WTC11 (cell line): ENCODE results near the gene SLC25A25.

Experiments used
- CREB1 ChIP-seq: sonication (generic); formaldehyde crosslinking; IDR thresholded peaks from 2 replicates; pipeline ENCODE4 v1.8.0; 2023; ENCODE audit warnings: mild to moderate bottlenecking, missing genetic modification reagents
- JAZF1 ChIP-seq: fragments of 250-450 bp; sonication (Bioruptor Pico); IDR thresholded peaks from 2 replicates; pipeline ENCODE4 v1.9.0; 2021; ENCODE audit warnings: moderate library complexity, mild to moderate bottlenecking, inconsistent platforms
- RORB ChIP-seq: fragments of 250-450 bp; sonication (Bioruptor Pico); IDR thresholded peaks from 2 replicates; pipeline ENCODE4 v1.9.0; 2021; ENCODE audit warnings: mild to moderate bottlenecking
- ZNF416 ChIP-seq: fragments of 250-450 bp; sonication (Bioruptor Pico); IDR thresholded peaks from 2 replicates; pipeline ENCODE4 v1.9.0; 2021; ENCODE audit warnings: mild to moderate bottlenecking, inconsistent platforms
- TF ChIP-seq, protein P1 (sequence below): sonication (generic); formaldehyde crosslinking; IDR thresholded peaks from 2 replicates; pipeline ENCODE4 v1.8.0; 2022; ENCODE audit warnings: mild to moderate bottlenecking, missing genetic modification reagents
- TF ChIP-seq, protein P2 (sequence below): fragments of 200-600 bp; IDR thresholded peaks from 2 replicates; pipeline ENCODE4 v1.8.0; 2022; ENCODE audit warnings: antibody characterized with exemption
- TF ChIP-seq, protein P3 (sequence below): sonication (generic); formaldehyde crosslinking; IDR thresholded peaks from 2 replicates; pipeline ENCODE4 v1.8.1; 2022; ENCODE audit warnings: low read depth, mild to moderate bottlenecking, moderate library complexity, missing genetic modification reagents, borderline replicate concordance
- TF ChIP-seq, protein P4 (sequence below): sonication (generic); formaldehyde crosslinking; IDR thresholded peaks from 2 replicates; pipeline ENCODE4 v1.8.1; 2022; ENCODE audit warnings: low read depth, missing genetic modification reagents, borderline replicate concordance

DNA sequence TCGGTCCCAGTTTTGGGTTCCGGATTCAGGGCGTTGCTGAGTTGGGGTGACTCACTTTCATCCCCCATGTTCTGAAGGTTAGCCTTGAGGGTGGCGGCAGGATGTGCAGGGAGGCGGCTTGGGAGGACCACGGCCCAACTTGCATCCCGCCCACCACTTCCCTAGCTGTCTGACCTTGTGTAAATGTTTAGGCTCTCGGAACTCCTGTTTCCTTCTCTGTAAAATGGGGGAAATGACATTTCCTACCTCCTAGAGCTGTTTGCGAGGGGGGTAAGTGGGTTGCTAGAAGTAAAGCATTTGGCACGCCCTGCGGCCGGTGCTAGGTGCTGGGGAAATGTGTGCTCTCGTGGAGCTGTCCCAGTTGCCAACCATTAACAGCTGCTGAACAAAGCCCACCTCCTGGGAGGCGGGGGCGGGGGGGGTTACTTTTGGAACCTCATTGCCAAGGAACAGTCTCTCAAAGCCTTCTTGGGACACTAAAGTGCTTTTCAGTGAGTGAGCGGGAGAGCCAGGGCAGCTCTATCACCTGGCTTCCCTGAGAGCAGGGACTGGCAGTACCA lies 32.0 kb downstream of the SLC25A25 start:
- TF ChIP-seq, protein P1, sequence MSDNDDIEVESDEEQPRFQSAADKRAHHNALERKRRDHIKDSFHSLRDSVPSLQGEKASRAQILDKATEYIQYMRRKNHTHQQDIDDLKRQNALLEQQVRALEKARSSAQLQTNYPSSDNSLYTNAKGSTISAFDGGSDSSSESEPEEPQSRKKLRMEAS (CRISPR knock-in tag), result no peak
- TF ChIP-seq, protein P2, sequence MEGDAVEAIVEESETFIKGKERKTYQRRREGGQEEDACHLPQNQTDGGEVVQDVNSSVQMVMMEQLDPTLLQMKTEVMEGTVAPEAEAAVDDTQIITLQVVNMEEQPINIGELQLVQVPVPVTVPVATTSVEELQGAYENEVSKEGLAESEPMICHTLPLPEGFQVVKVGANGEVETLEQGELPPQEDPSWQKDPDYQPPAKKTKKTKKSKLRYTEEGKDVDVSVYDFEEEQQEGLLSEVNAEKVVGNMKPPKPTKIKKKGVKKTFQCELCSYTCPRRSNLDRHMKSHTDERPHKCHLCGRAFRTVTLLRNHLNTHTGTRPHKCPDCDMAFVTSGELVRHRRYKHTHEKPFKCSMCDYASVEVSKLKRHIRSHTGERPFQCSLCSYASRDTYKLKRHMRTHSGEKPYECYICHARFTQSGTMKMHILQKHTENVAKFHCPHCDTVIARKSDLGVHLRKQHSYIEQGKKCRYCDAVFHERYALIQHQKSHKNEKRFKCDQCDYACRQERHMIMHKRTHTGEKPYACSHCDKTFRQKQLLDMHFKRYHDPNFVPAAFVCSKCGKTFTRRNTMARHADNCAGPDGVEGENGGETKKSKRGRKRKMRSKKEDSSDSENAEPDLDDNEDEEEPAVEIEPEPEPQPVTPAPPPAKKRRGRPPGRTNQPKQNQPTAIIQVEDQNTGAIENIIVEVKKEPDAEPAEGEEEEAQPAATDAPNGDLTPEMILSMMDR, result no peak
- TF ChIP-seq RORB (CRISPR knock-in tag), result no peak
- TF ChIP-seq, protein P3, sequence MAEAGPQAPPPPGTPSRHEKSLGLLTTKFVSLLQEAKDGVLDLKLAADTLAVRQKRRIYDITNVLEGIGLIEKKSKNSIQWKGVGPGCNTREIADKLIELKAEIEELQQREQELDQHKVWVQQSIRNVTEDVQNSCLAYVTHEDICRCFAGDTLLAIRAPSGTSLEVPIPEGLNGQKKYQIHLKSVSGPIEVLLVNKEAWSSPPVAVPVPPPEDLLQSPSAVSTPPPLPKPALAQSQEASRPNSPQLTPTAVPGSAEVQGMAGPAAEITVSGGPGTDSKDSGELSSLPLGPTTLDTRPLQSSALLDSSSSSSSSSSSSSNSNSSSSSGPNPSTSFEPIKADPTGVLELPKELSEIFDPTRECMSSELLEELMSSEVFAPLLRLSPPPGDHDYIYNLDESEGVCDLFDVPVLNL (CRISPR knock-in tag), result no peak
- TF ChIP-seq, protein P4, sequence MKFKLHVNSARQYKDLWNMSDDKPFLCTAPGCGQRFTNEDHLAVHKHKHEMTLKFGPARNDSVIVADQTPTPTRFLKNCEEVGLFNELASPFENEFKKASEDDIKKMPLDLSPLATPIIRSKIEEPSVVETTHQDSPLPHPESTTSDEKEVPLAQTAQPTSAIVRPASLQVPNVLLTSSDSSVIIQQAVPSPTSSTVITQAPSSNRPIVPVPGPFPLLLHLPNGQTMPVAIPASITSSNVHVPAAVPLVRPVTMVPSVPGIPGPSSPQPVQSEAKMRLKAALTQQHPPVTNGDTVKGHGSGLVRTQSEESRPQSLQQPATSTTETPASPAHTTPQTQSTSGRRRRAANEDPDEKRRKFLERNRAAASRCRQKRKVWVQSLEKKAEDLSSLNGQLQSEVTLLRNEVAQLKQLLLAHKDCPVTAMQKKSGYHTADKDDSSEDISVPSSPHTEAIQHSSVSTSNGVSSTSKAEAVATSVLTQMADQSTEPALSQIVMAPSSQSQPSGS (CRISPR knock-in tag), result no peak
- TF ChIP-seq ZNF416 (CRISPR knock-in tag), result no peak
- TF ChIP-seq CREB1, result no peak
- no peak for TF ChIP-seq JAZF1 (CRISPR knock-in tag)
